HepG2 (cell line): Measurements from ENCODE around the gene UMPS.

Experiments used
- ARID2 ChIP-seq: sonication (generic); formaldehyde crosslinking; IDR thresholded peaks from 2 replicates; pipeline ENCODE4 v1.8.1; 2022; ENCODE audit warnings: mild to moderate bottlenecking, missing genetic modification reagents, borderline replicate concordance
- CHCHD3 ChIP-seq: sonication (generic); formaldehyde crosslinking; IDR thresholded peaks from 2 replicates; pipeline ENCODE4 v1.8.0; 2022; ENCODE audit warnings: mild to moderate bottlenecking, missing genetic modification reagents, moderate library complexity
- NPAS2 ChIP-seq: sonication (generic); formaldehyde crosslinking; IDR thresholded peaks from 2 replicates; pipeline ENCODE4 v1.8.0; 2022; ENCODE audit warnings: mild to moderate bottlenecking, missing genetic modification reagents, borderline replicate concordance
- POLR2AphosphoS5 ChIP-seq: IDR thresholded peaks from 2 replicates; pipeline ENCODE4 v1.6.1; 2012; ENCODE audit warnings: low read depth, low read length
- TAF1 ChIP-seq: sonication (generic); formaldehyde crosslinking; IDR thresholded peaks from 2 replicates; pipeline ENCODE4 v1.4.0; 2020; ENCODE audit warnings: missing genetic modification reagents
- ZNF740 ChIP-seq: sonication (generic); formaldehyde crosslinking; IDR thresholded peaks from 2 replicates; pipeline ENCODE4 v1.4.0; 2020; ENCODE audit warnings: missing genetic modification reagents

- no peak for TF ChIP-seq CHCHD3
- TF ChIP-seq ARID2 (CRISPR knock-in tag): no peak
- no peak for TF ChIP-seq POLR2AphosphoS5
- TF ChIP-seq TAF1 (CRISPR knock-in tag): no peak
- no peak for TF ChIP-seq NPAS2 (CRISPR knock-in tag)
- TF ChIP-seq ZNF740 (CRISPR knock-in tag): no peak
These were observed 50.1 kb downstream of the UMPS start for GRCh38 chr3:124780356-124780755.
